Mucosa of rectum (tissue), 2 donors: Measurements from ENCODE around the gene CASP12.

ENCODE experiments used
- H3K27ac ChIP-seq, 2 donors: one replicate each; pipeline ENCODE4 v1.7.0; 2013; ENCODE audit warnings: inconsistent platforms in 2 of 2, low read depth in 2 of 2, low read length in 2 of 2
- H3K27me3 ChIP-seq, 2 donors: one replicate each; pipeline ENCODE4 v1.7.0; 2013; ENCODE audit warnings: low read length in 2 of 2; ENCODE audit not compliant: control insufficient read depth in 2 of 2, insufficient read depth in 2 of 2
- H3K36me3 ChIP-seq, 2 donors: one replicate each; pipeline ENCODE4 v1.7.0; 2013; ENCODE audit warnings: low read length in 2 of 2; ENCODE audit not compliant: control insufficient read depth in 2 of 2, insufficient read depth in 2 of 2
- H3K4me1 ChIP-seq, 2 donors: one replicate each; pipeline ENCODE4 v1.7.0; 2013; ENCODE audit warnings: low read length in 2 of 2, mild to moderate bottlenecking in 1 of 2; ENCODE audit not compliant: control insufficient read depth in 2 of 2, insufficient read depth in 2 of 2
- H3K4me3 ChIP-seq, 2 donors: one replicate each; pipeline ENCODE4 v1.7.0; 2013; ENCODE audit warnings: low read length in 2 of 2
- H3K9ac ChIP-seq, 2 donors: one replicate each; pipeline ENCODE4 v1.7.0; 2013; ENCODE audit warnings: low read length in 2 of 2, low read depth in 1 of 2, mild to moderate bottlenecking in 1 of 2
- H3K9me3 ChIP-seq, 2 donors: one replicate each; pipeline ENCODE4 v1.7.0; 2013; ENCODE audit warnings: low read length in 2 of 2; ENCODE audit not compliant: control insufficient read depth in 2 of 2
- donor health status: healthy.
- donor health status: Normal muscosa, but diverticular disease.

Gene CASP12

GRCh38 chr11:104892723-104893511 lies 5.3 kb downstream of the CASP12 start:
- Histone ChIP-seq H3K36me3 (no peaks in the 10 kb centered on the region), H3K4me1 (no peaks in the 10 kb centered on the region), H3K27me3 (no peaks in the 10 kb centered on the region), H3K9me3 (no peaks in the 10 kb centered on the region), H3K4me3 (no peak overlapping the region), H3K9ac (no peak overlapping the region), H3K27ac (no peak overlapping the region)

GRCh38 chr11:104891135-104891534 lies 7.1 kb downstream of the CASP12 start:
- H3K27ac ChIP-seq = no peak overlapping the region
- H3K36me3 ChIP-seq = no peaks in the 10 kb centered on the region
- no peak overlapping the region for H3K4me3 ChIP-seq
- no peaks in the 10 kb centered on the region for H3K9me3 ChIP-seq
- H3K4me1 ChIP-seq = no peaks in the 10 kb centered on the region
- H3K9ac ChIP-seq = no peak overlapping the region
- no peaks in the 10 kb centered on the region for H3K27me3 ChIP-seq

- no peaks in the 10 kb centered on the region for H3K4me1 ChIP-seq
- no peak overlapping the region for H3K4me3 ChIP-seq
- H3K27me3 ChIP-seq = no peaks in the 10 kb centered on the region
- no peak overlapping the region for H3K27ac ChIP-seq
- no peaks in the 10 kb centered on the region for H3K36me3 ChIP-seq
- no peaks in the 10 kb centered on the region for H3K9me3 ChIP-seq
- no peak overlapping the region for H3K9ac ChIP-seq
Measured at GRCh38 chr11:104883342-104883741, 14.9 kb downstream of the CASP12 start.

GRCh38 chr11:104881117-104881794 lies 17.0 kb downstream of the CASP12 start:
- no peaks in the 10 kb centered on the region for H3K9me3 ChIP-seq
- H3K27ac ChIP-seq = no peak overlapping the region
- H3K4me3 ChIP-seq = no peak overlapping the region
- H3K36me3 ChIP-seq = no peaks in the 10 kb centered on the region
- H3K27me3 ChIP-seq = no peaks in the 10 kb centered on the region
- H3K9ac ChIP-seq = no peak overlapping the region
- H3K4me1 ChIP-seq = no peaks in the 10 kb centered on the region

GRCh38 chr11:104879514-104880190 lies 18.6 kb downstream of the CASP12 start:
- H3K9me3 ChIP-seq = no peaks in the 10 kb centered on the region
- no peaks in the 10 kb centered on the region for H3K27me3 ChIP-seq
- no peaks in the 10 kb centered on the region for H3K36me3 ChIP-seq
- no peak overlapping the region for H3K9ac ChIP-seq
- no peak overlapping the region for H3K4me3 ChIP-seq
- no peaks in the 10 kb centered on the region for H3K4me1 ChIP-seq
- no peak overlapping the region for H3K27ac ChIP-seq

GRCh38 chr11:104876861-104877431 lies 21.3 kb downstream of the CASP12 start:
- no peaks in the 10 kb centered on the region for H3K9me3 ChIP-seq
- H3K36me3 ChIP-seq = no peaks in the 10 kb centered on the region
- no peak overlapping the region for H3K4me3 ChIP-seq
- H3K4me1 ChIP-seq = no peaks in the 10 kb centered on the region
- H3K9ac ChIP-seq = no peak overlapping the region
- H3K27ac ChIP-seq = peak overlapping the region in 1 of 2 donors; percentile 16
- no peaks in the 10 kb centered on the region for H3K27me3 ChIP-seq

- H3K36me3 ChIP-seq = no peaks in the 10 kb centered on the region
- no peak overlapping the region for H3K27ac ChIP-seq
- H3K9me3 ChIP-seq = no peaks in the 10 kb centered on the region
- H3K4me1 ChIP-seq = no peaks in the 10 kb centered on the region
- no peaks in the 10 kb centered on the region for H3K27me3 ChIP-seq
- no peak overlapping the region for H3K9ac ChIP-seq
- H3K4me3 ChIP-seq = no peak overlapping the region
Measured at GRCh38 chr11:104876324-104876723, 21.9 kb downstream of the CASP12 start.

- H3K4me1 ChIP-seq = no peaks in the 10 kb centered on the region
- H3K27ac ChIP-seq = no peak overlapping the region
- H3K9ac ChIP-seq = no peak overlapping the region
- H3K9me3 ChIP-seq = no peaks in the 10 kb centered on the region
- H3K27me3 ChIP-seq = no peaks in the 10 kb centered on the region
- H3K36me3 ChIP-seq = no peaks in the 10 kb centered on the region
- H3K4me3 ChIP-seq = no peak overlapping the region
Measured at GRCh38 chr11:104873252-104873651, 25.0 kb downstream of the CASP12 start.

GRCh38 chr11:104872393-104872792 lies 25.9 kb downstream of the CASP12 start:
- H3K4me3 ChIP-seq = no peak overlapping the region
- H3K27ac ChIP-seq = no peak overlapping the region
- H3K27me3 ChIP-seq = no peaks in the 10 kb centered on the region
- no peak overlapping the region for H3K9ac ChIP-seq
- H3K9me3 ChIP-seq = no peaks in the 10 kb centered on the region
- H3K4me1 ChIP-seq = no peaks in the 10 kb centered on the region
- H3K36me3 ChIP-seq = no peaks in the 10 kb centered on the region

GRCh38 chr11:104870910-104871309 lies 27.4 kb downstream of the CASP12 start:
- Histone ChIP-seq H3K27ac (no peak overlapping the region), H3K9me3 (no peaks in the 10 kb centered on the region), H3K9ac (no peak overlapping the region), H3K4me3 (no peak overlapping the region), H3K4me1 (no peaks in the 10 kb centered on the region), H3K27me3 (no peaks in the 10 kb centered on the region), H3K36me3 (no peaks in the 10 kb centered on the region)
